Kidney (tissue), 14 donors: ENCODE results near the gene ARHGEF1. TPM values are rescaled to one million over a fixed set of nuclear protein-coding genes. Genes with fewer than 3 reads are reported as not detected.
"Not testable (repeated sequence)": the region's sequence is repeated elsewhere in the genome, so short reads cannot be mapped to it uniquely, and the experiment has no call there.

Experiments
- DNase-seq, 5 donors: peaks; one replicate each; pipeline ENCODE4 v3.0.0-alpha.2; 2013 to 2020
- FAIRE-seq: peaks from 2 replicates; lab custom pipeline; 2012; peaks lifted over from hg19 to GRCh38; lab: Jason Lieb, UNC
- H3K27ac ChIP-seq, 2 donors: one replicate each; pipeline ENCODE4 v1.7.0; 2013; ENCODE audit warnings: low read depth in 2 of 2, low read length in 2 of 2, inconsistent platforms in 1 of 2
- H3K27me3 ChIP-seq: one replicate; pipeline ENCODE4 v1.7.1; 2013; ENCODE audit warnings: low read length, inconsistent platforms; ENCODE audit not compliant: control insufficient read depth, insufficient read depth
- H3K36me3 ChIP-seq, 3 donors: one replicate each; pipeline versions ENCODE4 v1.7.0 to v1.7.1; 2013; ENCODE audit warnings: low read length in 3 of 3, control low read depth in 1 of 3, inconsistent platforms in 1 of 3; ENCODE audit not compliant: insufficient read depth in 3 of 3, control insufficient read depth in 2 of 3
- H3K4me1 ChIP-seq, 3 donors: one replicate each; pipeline versions ENCODE4 v1.7.0 to v1.7.1; 2013; ENCODE audit warnings: low read length in 3 of 3, inconsistent platforms in 1 of 3, low read depth in 1 of 3; ENCODE audit not compliant: control insufficient read depth in 2 of 3, insufficient read depth in 2 of 3
- H3K4me3 ChIP-seq, 3 donors: one replicate each; pipeline versions ENCODE4 v1.7.0 to v1.8.1; 2013; ENCODE audit warnings: low read length in 3 of 3, control low read depth in 1 of 3, inconsistent platforms in 1 of 3
- H3K9ac ChIP-seq, 3 donors: one replicate each; pipeline versions ENCODE4 v1.7.0 to v1.7.1; 2013; ENCODE audit warnings: low read length in 3 of 3, control low read depth in 1 of 3, inconsistent platforms in 1 of 3
- H3K9me3 ChIP-seq, 3 donors: one replicate each; pipeline versions ENCODE4 v1.7.0 to v1.7.1; 2013; ENCODE audit warnings: low read length in 3 of 3, control low read depth in 1 of 3, inconsistent platforms in 1 of 3; ENCODE audit not compliant: control insufficient read depth in 2 of 3, insufficient read depth in 1 of 3
- CTCF ChIP-seq: IDR thresholded peaks from 3 replicates; pipeline ENCODE4 v1.5.1; 2012; ENCODE audit warnings: mild to moderate bottlenecking, moderate library complexity, borderline replicate concordance; ENCODE audit not compliant: insufficient read depth; ENCODE audit errors: extremely low read depth
- intact Hi-C: fragments of 100-400 bp; cut with DNase I; formaldehyde crosslinking; loops from one replicate; pipeline ENCODE4 v1.11.1; 2022
- polyA plus RNA-seq: library from polyadenylated mRNA; stranded (reverse); fragments of 350-450 nt; fragmentation: Illumina TruSeq; extraction: RNeasy Lipid Tissue Mini Kit (QIAGEN cat#74804); gene quantifications from one replicate; pipeline ENCODE4 v1.2.3, GENCODE V29; 2014; ENCODE audit warnings: low read depth, low replicate concordance; ENCODE audit not compliant: insufficient read depth
- total RNA-seq: library from RNA; stranded (reverse); fragmentation: NEBNext Ultra II Directional; extraction: Animal tissue kit (Norgen Biotek cat#: 25700); gene quantifications from one replicate; pipeline ENCODE4 v1.2.1, GENCODE V29; 2021
- donor health status: control.
- donor health status: control.
- donor health status: control.
- donor health status: control.
- donor health status: control.
- donor health status: DM: yes; HTN: yes; CAD: no.
- donor health status: Normal renal cell carcinoma (clear cell type).

Gene ARHGEF1
- total and polyA plus RNA-seq, 2 donors from 2014 or later, result 39.0 to 139 TPM

GRCh38 chr19:41936416-41936850 is 53.4 kb downstream of the ARHGEF1 start:
- no peak for TF ChIP-seq CTCF
- H3K27me3 ChIP-seq, result peaks cover 39% of the 10 kb centered on the region
- H3K9ac ChIP-seq, result no peak overlapping the region
- intact Hi-C loops, result no loop called here
- no peak overlapping the region for H3K4me3 ChIP-seq
- no peaks in the 10 kb centered on the region for H3K4me1 ChIP-seq
- DNase-seq (no peak), FAIRE-seq (no peak)
- no peaks in the 10 kb centered on the region for H3K9me3 ChIP-seq
- H3K27ac ChIP-seq, result no peak overlapping the region
- no peaks in the 10 kb centered on the region for H3K36me3 ChIP-seq

GRCh38 chr19:41936961-41937360 is 54.0 kb downstream of the ARHGEF1 start:
- no peak overlapping the region for H3K4me3 ChIP-seq
- no peak for TF ChIP-seq CTCF
- no peaks in the 10 kb centered on the region for H3K4me1 ChIP-seq
- FAIRE-seq (no peak), DNase-seq (no peak)
- H3K36me3 ChIP-seq, result no peaks in the 10 kb centered on the region
- intact Hi-C loops, result no loop called here
- peaks cover 33% of the 10 kb centered on the region for H3K27me3 ChIP-seq
- no peak overlapping the region for H3K9ac ChIP-seq
- H3K9me3 ChIP-seq, result no peaks in the 10 kb centered on the region
- no peak overlapping the region for H3K27ac ChIP-seq

GRCh38 chr19:41937525-41938468 is 54.8 kb downstream of the ARHGEF1 start:
- H3K4me1 ChIP-seq, result no peaks in the 10 kb centered on the region
- H3K4me3 ChIP-seq, result no peak overlapping the region
- no peak overlapping the region for H3K9ac ChIP-seq
- peaks cover 26% of the 10 kb centered on the region for H3K27me3 ChIP-seq
- intact Hi-C loops, result no loop called here
- no peak for FAIRE-seq
- no peaks in the 10 kb centered on the region for H3K36me3 ChIP-seq
- DNase-seq, result peak in 1 of 5 donors; percentile 41
- H3K27ac ChIP-seq, result no peak overlapping the region
- H3K9me3 ChIP-seq, result no peaks in the 10 kb centered on the region
- TF ChIP-seq CTCF, result no peak

- FAIRE-seq, H3K36me3 ChIP-seq, H3K4me1 ChIP-seq, H3K9me3 ChIP-seq, H3K4me3 ChIP-seq, H3K27ac ChIP-seq, intact Hi-C loops, DNase-seq, H3K9ac ChIP-seq: not testable (repeated sequence)
- peaks cover 18% of the 10 kb centered on the region for H3K27me3 ChIP-seq
Measured at GRCh38 chr19:41939209-41939608, 56.2 kb downstream of the ARHGEF1 start.
